Type B pancreatic cell (in vitro differentiated cells): ENCODE measurements around the gene BMP6. TPM values are rescaled to one million over a fixed set of nuclear protein-coding genes. Genes with fewer than 3 reads are reported as not detected.

Experiments used
- DNase-seq: peaks from one replicate; pipeline ENCODE4 v3.0.0; 2021; ENCODE audit warnings: mixed read lengths; ENCODE audit not compliant: unreplicated experiment; ENCODE audit errors: extremely low spot score
- H3K27ac Mint-ChIP-seq: 2 replicates; pipeline ENCODE4 v1.8.0; 2021; ENCODE audit warnings: mild to moderate bottlenecking, mixed read lengths
- H3K27me3 Mint-ChIP-seq: 2 replicates; pipeline ENCODE4 v1.8.0; 2021; ENCODE audit warnings: mixed read lengths
- H3K36me3 Mint-ChIP-seq: 2 replicates; pipeline ENCODE4 v1.8.0; 2021; ENCODE audit warnings: mixed read lengths
- H3K4me1 Mint-ChIP-seq: one replicate; pipeline ENCODE4 v1.8.0; 2021; ENCODE audit warnings: mixed read lengths; ENCODE audit not compliant: unreplicated experiment
- H3K4me3 Mint-ChIP-seq: 2 replicates; pipeline ENCODE4 v1.8.0; 2021; ENCODE audit warnings: mild to moderate bottlenecking, mixed read lengths
- H3K9me3 Mint-ChIP-seq: 2 replicates; pipeline ENCODE4 v1.8.0; 2021; ENCODE audit warnings: mixed read lengths
- total RNA-seq: library from RNA; stranded (reverse); gene quantifications from 2 replicates; pipeline ENCODE4 v1.2.1, GENCODE V29; 2021; ENCODE audit warnings: low replicate concordance
- TF ChIP-seq, protein P1 (sequence below): fragments of 200-600 bp; sonication (generic); conservative IDR thresholded peaks from 2 replicates; pipeline ENCODE4 v1.5.0; 2021; ENCODE audit warnings: antibody characterized with exemption, mild to moderate bottlenecking

Gene BMP6
- total RNA-seq, 1 donor from 2014 or later = 1.8 TPM

DNA sequence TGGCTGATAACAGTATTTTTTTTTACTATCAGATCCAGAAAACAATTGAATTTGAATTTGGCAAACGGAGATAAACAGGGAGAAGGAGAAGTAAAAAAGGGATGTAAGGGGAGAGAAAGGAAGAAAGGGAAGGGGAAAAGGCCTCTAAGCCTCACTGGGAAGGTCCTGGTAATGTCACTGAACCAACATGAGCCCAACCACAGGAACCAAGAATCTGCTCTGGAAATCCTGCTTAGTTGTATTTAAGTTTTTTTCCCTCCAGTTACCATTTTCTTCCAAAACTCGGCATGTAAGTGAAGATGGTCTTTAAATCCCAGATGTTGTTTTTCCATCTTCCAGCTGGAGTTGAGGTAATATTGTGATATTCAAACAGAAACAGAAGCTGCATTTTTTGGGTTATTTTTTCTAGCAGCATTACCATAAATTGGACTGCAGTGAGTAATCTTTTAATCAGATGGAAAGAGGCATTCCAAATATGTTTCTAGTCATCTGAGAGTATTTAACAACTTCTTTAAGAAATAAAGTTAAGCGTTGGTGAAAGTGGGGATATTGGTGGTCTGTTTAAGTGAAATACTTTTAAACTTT, 93.6 kb downstream of the BMP6 start:
- no peak overlapping the region for H3K27ac Mint-ChIP-seq
- no peak for DNase-seq
- no peaks in the 10 kb centered on the region for H3K9me3 Mint-ChIP-seq
- TF ChIP-seq, protein P1, sequence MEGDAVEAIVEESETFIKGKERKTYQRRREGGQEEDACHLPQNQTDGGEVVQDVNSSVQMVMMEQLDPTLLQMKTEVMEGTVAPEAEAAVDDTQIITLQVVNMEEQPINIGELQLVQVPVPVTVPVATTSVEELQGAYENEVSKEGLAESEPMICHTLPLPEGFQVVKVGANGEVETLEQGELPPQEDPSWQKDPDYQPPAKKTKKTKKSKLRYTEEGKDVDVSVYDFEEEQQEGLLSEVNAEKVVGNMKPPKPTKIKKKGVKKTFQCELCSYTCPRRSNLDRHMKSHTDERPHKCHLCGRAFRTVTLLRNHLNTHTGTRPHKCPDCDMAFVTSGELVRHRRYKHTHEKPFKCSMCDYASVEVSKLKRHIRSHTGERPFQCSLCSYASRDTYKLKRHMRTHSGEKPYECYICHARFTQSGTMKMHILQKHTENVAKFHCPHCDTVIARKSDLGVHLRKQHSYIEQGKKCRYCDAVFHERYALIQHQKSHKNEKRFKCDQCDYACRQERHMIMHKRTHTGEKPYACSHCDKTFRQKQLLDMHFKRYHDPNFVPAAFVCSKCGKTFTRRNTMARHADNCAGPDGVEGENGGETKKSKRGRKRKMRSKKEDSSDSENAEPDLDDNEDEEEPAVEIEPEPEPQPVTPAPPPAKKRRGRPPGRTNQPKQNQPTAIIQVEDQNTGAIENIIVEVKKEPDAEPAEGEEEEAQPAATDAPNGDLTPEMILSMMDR = no peak
- peaks cover 4% of the 10 kb centered on the region for H3K27me3 Mint-ChIP-seq
- no peak overlapping the region for H3K4me3 Mint-ChIP-seq
- no peaks in the 10 kb centered on the region for H3K36me3 Mint-ChIP-seq
- peaks cover under 1% of the 10 kb centered on the region for H3K4me1 Mint-ChIP-seq

GRCh38 chr6:7820288-7820835, 94.5 kb downstream of the BMP6 start:
- Mint-ChIP-seq H3K27me3 (peaks cover 4% of the 10 kb centered on the region), H3K27ac (no peak overlapping the region), H3K9me3 (no peaks in the 10 kb centered on the region), H3K36me3 (no peaks in the 10 kb centered on the region), H3K4me3 (no peak overlapping the region), H3K4me1 (no peaks in the 10 kb centered on the region)
- TF ChIP-seq, protein P1 = no peak
- DNase-seq = no peak

- H3K4me3 Mint-ChIP-seq = no peak overlapping the region
- TF ChIP-seq, protein P1 = no peak
- peaks cover under 1% of the 10 kb centered on the region for H3K4me1 Mint-ChIP-seq
- no peak for DNase-seq
- no peaks in the 10 kb centered on the region for H3K36me3 Mint-ChIP-seq
- H3K27ac Mint-ChIP-seq = no peak overlapping the region
- H3K27me3 Mint-ChIP-seq = peaks cover 6% of the 10 kb centered on the region
- no peaks in the 10 kb centered on the region for H3K9me3 Mint-ChIP-seq
Observed at GRCh38 chr6:7821426-7821825, 95.5 kb downstream of the BMP6 start.

DNA sequence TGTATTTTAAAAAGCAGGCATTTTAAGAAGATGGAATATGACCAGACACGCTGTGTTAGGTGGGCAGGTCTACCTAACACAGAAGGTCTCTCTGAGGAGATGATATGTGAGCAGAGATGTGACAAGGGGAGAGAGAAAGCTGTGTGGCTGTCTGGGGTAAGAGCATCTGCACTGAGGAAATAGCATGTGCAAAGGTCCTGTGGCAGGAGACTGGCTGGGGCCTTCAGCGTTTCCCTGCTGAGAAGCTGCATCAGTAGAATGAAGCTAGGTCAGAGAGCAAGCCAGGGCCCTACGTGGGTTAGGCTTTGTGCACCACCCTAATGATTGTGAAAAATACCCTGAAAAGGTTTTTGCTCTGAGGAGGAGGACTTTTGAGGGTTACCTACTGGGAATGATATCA, 97.7 kb downstream of the BMP6 start:
- DNase-seq = no peak
- TF ChIP-seq, protein P1 = no peak
- peaks cover 12% of the 10 kb centered on the region for H3K4me1 Mint-ChIP-seq
- no peaks in the 10 kb centered on the region for H3K9me3 Mint-ChIP-seq
- H3K36me3 Mint-ChIP-seq = no peaks in the 10 kb centered on the region
- H3K27me3 Mint-ChIP-seq = peaks cover 8% of the 10 kb centered on the region
- H3K4me3 Mint-ChIP-seq = no peak overlapping the region
- H3K27ac Mint-ChIP-seq = no peak overlapping the region

GRCh38 chr6:7825986-7826385, 100.1 kb downstream of the BMP6 start:
- Mint-ChIP-seq H3K36me3 (no peaks in the 10 kb centered on the region), H3K27ac (no peak overlapping the region), H3K9me3 (no peaks in the 10 kb centered on the region), H3K27me3 (peaks cover 5% of the 10 kb centered on the region), H3K4me3 (no peak overlapping the region), H3K4me1 (peaks cover 12% of the 10 kb centered on the region)
- TF ChIP-seq, protein P1 = no peak
- no peak for DNase-seq
